ENCODE measurements around the gene HYAL2. TPM values are rescaled to one million over a fixed set of nuclear protein-coding genes. Genes with fewer than 3 reads are reported as not detected.

The HYAL2 gene
- total and polyA plus RNA-seq, 3 donors from 2014 or later: 58.6 to 111 (median 90.9) TPM

GRCh38 chr3:50327129-50327528, 4.6 kb upstream of the HYAL2 start:
- intact Hi-C loops (cut with DNase I; ENCODE audit: low total_unique reads): loop anchor here (10.0 kb wide), 1 partner anchor 72 kb away; no protein-coding TSS in a partner anchor
- peak overlapping the region; percentile 85 to 88 for H3K4me3 ChIP-seq
- H3K27ac ChIP-seq: peak overlapping the region in 1 of 2 donors; percentile 59
- no peaks in the 10 kb centered on the region for H3K9me3 ChIP-seq
- no peaks in the 10 kb centered on the region for H3K36me3 ChIP-seq (ENCODE audit: low read depth, missing control alignments)
- H3K27me3 ChIP-seq: no peaks in the 10 kb centered on the region
- WGBS, 2 donors: 34 to 64% methylated on average over 2 to 4 of the region's 4 CpGs
- no peak for DNase-seq
- H3K4me1 ChIP-seq: peaks cover 37% of the 10 kb centered on the region
- no peak for TF ChIP-seq POLR2A (IDR thresholded peaks at IDR 0.05)
- TF ChIP-seq CTCF (IDR thresholded peaks at IDR 0.05): no peak

- 89 to 90% methylated on average over 8 of the region's 8 CpGs for WGBS, 2 donors
- no peak for TF ChIP-seq POLR2A (IDR thresholded peaks at IDR 0.05)
- TF ChIP-seq CTCF (IDR thresholded peaks at IDR 0.05): no peak
- Histone ChIP-seq H3K27me3 (no peaks in the 10 kb centered on the region), H3K4me1 (peaks cover 41% of the 10 kb centered on the region), H3K27ac (no peak overlapping the region), H3K9me3 (no peaks in the 10 kb centered on the region), H3K4me3 (no peak overlapping the region), H3K36me3 (ENCODE audit: low read depth, missing control alignments) (no peaks in the 10 kb centered on the region)
- intact Hi-C loops (cut with DNase I; ENCODE audit: low total_unique reads): loop anchor here (10.0 kb wide), 1 partner anchor 71 kb away; no protein-coding TSS in a partner anchor
- no peak for DNase-seq
Measured at GRCh38 chr3:50326182-50326541, 3.6 kb upstream of the HYAL2 start.

GRCh38 chr3:50325497-50326181, 3.1 kb upstream of the HYAL2 start:
- intact Hi-C loops (cut with DNase I; ENCODE audit: low total_unique reads): loop anchor here (10.0 kb wide), 1 partner anchor 71 kb away; no protein-coding TSS in a partner anchor
- 87 to 94% methylated on average over 10 to 11 of the region's 11 CpGs for WGBS, 2 donors
- no peak for TF ChIP-seq CTCF (IDR thresholded peaks at IDR 0.05)
- TF ChIP-seq POLR2A (IDR thresholded peaks at IDR 0.05): no peak
- no peak overlapping the region for H3K4me3 ChIP-seq
- no peaks in the 10 kb centered on the region for H3K9me3 ChIP-seq
- no peaks in the 10 kb centered on the region for H3K36me3 ChIP-seq (ENCODE audit: low read depth, missing control alignments)
- peak overlapping the region in 1 of 2 donors; percentile 96 for H3K27ac ChIP-seq
- peaks cover 41% of the 10 kb centered on the region for H3K4me1 ChIP-seq
- no peak for DNase-seq
- no peaks in the 10 kb centered on the region for H3K27me3 ChIP-seq

GRCh38 chr3:50325113-50325480, 2.6 kb upstream of the HYAL2 start:
- WGBS, 2 donors: 87 to 90% methylated on average over 2 of the region's 2 CpGs
- Histone ChIP-seq H3K4me3 (no peak overlapping the region), H3K27me3 (no peaks in the 10 kb centered on the region), H3K4me1 (peaks cover 46% of the 10 kb centered on the region), H3K9me3 (no peaks in the 10 kb centered on the region), H3K36me3 (ENCODE audit: low read depth, missing control alignments) (no peaks in the 10 kb centered on the region), H3K27ac (peak overlapping the region in 1 of 2 donors; percentile 96)
- no peak for DNase-seq
- no peak for TF ChIP-seq CTCF (IDR thresholded peaks at IDR 0.05)
- no peak for TF ChIP-seq POLR2A (IDR thresholded peaks at IDR 0.05)
- intact Hi-C loops (cut with DNase I; ENCODE audit: low total_unique reads): loop anchor here (10.0 kb wide), 1 partner anchor 70 kb away; no protein-coding TSS in a partner anchor

Measured in testis (tissue), 3 donors.